HCT116 (cell line): Measurements from ENCODE around the gene CDK13. TPM values are rescaled to one million over a fixed set of nuclear protein-coding genes. Genes with fewer than 3 reads are reported as not detected.
A peak's percentile ranks its signal among the peaks of the same experiment; 100 is the strongest.
"Not testable (repeated sequence)": the region's sequence is repeated elsewhere in the genome, so short reads cannot be mapped to it uniquely, and the experiment has no call there.

ENCODE experiments used
- ATAC-seq: fragments of 200-7000 bp; cut with Tn5 transposase; 2 replicates; pipeline ENCODE4 v1.9.1; 2020; ENCODE audit warnings: mild to moderate bottlenecking, moderate library complexity
- BruUV-seq: library from RNA; stranded (reverse); fragments of 400-500 nt; replicated peaks from 2 replicates; lab custom pipeline; 2021; lab: Mats Ljungman, UMichigan
- CTCF ChIA-PET: fragments of 300-600 bp; sonication (Branson Sonifier 250); formaldehyde crosslinking; loops from one replicate; lab custom pipeline; 2021; ENCODE audit warnings: antibody characterized with exemption; lab: Charles Lee
- POLR2A ChIA-PET: fragments of 300-600, 350-600 bp; sonication (Branson Sonifier 250); formaldehyde crosslinking; loops from one replicate; lab custom pipeline; 2021; ENCODE audit warnings: antibody characterized with exemption; lab: Charles Lee
- RAD21 ChIA-PET, 2 experiments: fragments of 300-600 bp; sonication (Branson Sonifier 250); formaldehyde crosslinking; loops; one replicate each; lab custom pipeline; 2023; ENCODE audit warnings: low total read pairs in 2 of 2; ENCODE audit not compliant: uncharacterized antibody in 2 of 2, unreplicated experiment in 2 of 2, low non-redundant PET in 1 of 2; lab: Charles Lee
- DNase-seq: peaks from one replicate; pipeline ENCODE4 v3.0.0-alpha.2; 2010; ENCODE audit warnings: low read depth, low spot score
- H2AFZ ChIP-seq: fragments of 200-600 bp; shearing (Covaris generic), sonication (generic); 2 replicates; pipeline ENCODE4 v1.6.1; 2017; ENCODE audit warnings: low read depth, mixed run types, mixed read lengths, antibody characterized with exemption, low read length; ENCODE audit not compliant: poor library complexity, severe bottlenecking
- H3K27ac ChIP-seq: 2 replicates; pipeline ENCODE4 v1.5.1; 2012; ENCODE audit warnings: low read depth, low read length
- H3K27me3 ChIP-seq: fragments of 200-600 bp; sonication (generic); 2 replicates; pipeline ENCODE4 v1.6.1; 2016; ENCODE audit warnings: mixed run types, low read length, mixed read lengths; ENCODE audit not compliant: insufficient read depth
- H3K36me3 ChIP-seq, 2 experiments: fragments of 200-500 bp in 1 of 2; fragments of 200-600 bp in 1 of 2; sonication (Bioruptor generic) in 1 of 2; sonication (generic) in 1 of 2; 2 replicates each; pipeline versions ENCODE4 v1.5.1 to v1.6.1; 2014 to 2016; ENCODE audit warnings: low read length in 2 of 2, inconsistent platforms in 1 of 2, mixed read lengths in 1 of 2, mixed run types in 1 of 2; ENCODE audit not compliant: insufficient read depth in 2 of 2, control insufficient read depth in 1 of 2
- H3K4me1 ChIP-seq, 2 experiments: fragments of 200-600 bp in 1 of 2; sonication (generic) in 1 of 2; 2 replicates each; pipeline versions ENCODE4 v1.5.1 to v1.6.1; 2012 to 2017; ENCODE audit warnings: low read length in 2 of 2, inconsistent platforms in 1 of 2, mild to moderate bottlenecking in 1 of 2, mixed read lengths in 1 of 2, mixed run types in 1 of 2, moderate library complexity in 1 of 2; ENCODE audit not compliant: insufficient read depth in 2 of 2, control insufficient read depth in 1 of 2
- H3K4me2 ChIP-seq: fragments of 200-600 bp; sonication (generic); 2 replicates; pipeline ENCODE4 v1.6.1; 2017; ENCODE audit warnings: mixed run types, low read length, mixed read lengths
- H3K4me3 ChIP-seq, 2 experiments: fragments of 200-600 bp in 1 of 2; sonication (generic) in 1 of 2; replicated peaks in 1 of 2; 2 replicates each; pipeline ENCODE4 v1.5.1; 2011 to 2016; ENCODE audit warnings: low read length in 2 of 2, control low read depth in 1 of 2, low read depth in 1 of 2, mild to moderate bottlenecking in 1 of 2, mixed read lengths in 1 of 2, mixed run types in 1 of 2
- H3K79me2 ChIP-seq: fragments of 200-600 bp; sonication (generic); 2 replicates; pipeline ENCODE4 v1.6.1; 2017; ENCODE audit warnings: mild to moderate bottlenecking, mixed run types, low read length, moderate library complexity, mixed read lengths; ENCODE audit not compliant: insufficient read depth
- H3K9ac ChIP-seq: fragments of 200-600 bp; sonication (generic); 2 replicates; pipeline ENCODE4 v1.6.1; 2016; ENCODE audit warnings: low read length, mixed read lengths
- H3K9me2 ChIP-seq: fragments of 200-600 bp; sonication (generic), shearing (Covaris generic); 2 replicates; pipeline ENCODE4 v1.6.1; 2017; ENCODE audit warnings: mixed run types, mild to moderate bottlenecking, moderate library complexity; ENCODE audit not compliant: insufficient read depth
- H3K9me3 ChIP-seq, 2 experiments: fragments of 200-500 bp in 1 of 2; fragments of 200-600 bp in 1 of 2; sonication (Bioruptor generic) in 1 of 2; sonication (generic) in 1 of 2; 2 replicates each; pipeline ENCODE4 v1.6.1; 2014 to 2017; ENCODE audit warnings: low read length in 2 of 2, mixed read lengths in 2 of 2, inconsistent platforms in 1 of 2, low read depth in 1 of 2, mild to moderate bottlenecking in 1 of 2, mixed run types in 1 of 2, moderate library complexity in 1 of 2; ENCODE audit not compliant: control insufficient read depth in 1 of 2, insufficient read depth in 1 of 2
- H4K20me1 ChIP-seq: fragments of 200-600 bp; sonication (generic), shearing (Covaris generic); 2 replicates; pipeline ENCODE4 v1.6.1; 2017; ENCODE audit warnings: mixed run types, mild to moderate bottlenecking, moderate library complexity; ENCODE audit not compliant: insufficient read depth
- ATF3 ChIP-seq: IDR thresholded peaks from 2 replicates; pipeline ENCODE4 v1.6.1; 2012
- EGR1 ChIP-seq: IDR thresholded peaks from 2 replicates; pipeline ENCODE4 v1.6.1; 2012; ENCODE audit warnings: low read depth
- FOSL1 ChIP-seq: IDR thresholded peaks from 2 replicates; pipeline ENCODE4 v1.6.1; 2012; ENCODE audit warnings: low read depth
- JUND ChIP-seq: IDR thresholded peaks from 2 replicates; pipeline ENCODE4 v1.6.1; 2012
- RAD21 ChIP-seq: IDR thresholded peaks from 2 replicates; pipeline ENCODE4 v1.6.1; 2012; ENCODE audit warnings: low read depth, mild to moderate bottlenecking
- SP1 ChIP-seq: IDR thresholded peaks from 2 replicates; pipeline ENCODE4 v1.6.1; 2012; ENCODE audit warnings: low read depth
- intact Hi-C: fragments of 100-400 bp; cut with micrococcal nuclease; formaldehyde crosslinking; loops from 2 replicates; pipeline ENCODE4 v1.10.0; 2022
- total RNA-seq: library from RNA; stranded (reverse); gene quantifications from one replicate; pipeline ENCODE4 v1.2.1, GENCODE V29; 2021; ENCODE audit not compliant: unreplicated experiment

Gene CDK13
- total RNA-seq, 1 experiment from 2014 or later, result 28.8 TPM

DNA sequence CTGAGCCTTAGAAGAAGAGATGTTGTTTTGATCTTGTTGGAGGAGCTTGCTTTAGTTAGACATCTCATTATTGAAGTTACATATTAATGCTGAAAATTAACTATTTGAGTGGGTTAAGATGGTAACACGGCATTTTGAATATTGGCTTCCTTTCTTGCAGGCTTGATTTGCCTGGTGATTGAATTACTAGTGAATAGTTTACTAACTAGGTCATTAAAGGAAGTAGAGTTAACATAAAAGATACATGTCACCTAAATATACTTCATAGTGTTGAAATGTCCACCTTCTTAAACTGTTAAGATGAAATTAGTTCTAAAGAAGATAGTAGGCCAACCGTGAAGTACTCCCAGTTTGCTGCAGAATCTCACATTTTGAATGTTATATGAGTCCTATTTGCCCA, 165.9 kb downstream of the CDK13 start:
- H3K9me3 ChIP-seq, result no peaks in the 10 kb centered on the region
- no peak overlapping the region for H3K4me3 ChIP-seq
- H3K27ac ChIP-seq, result no peak overlapping the region
- BruUV-seq, result no TSS peak
- H3K27me3 ChIP-seq, result no peaks in the 10 kb centered on the region
- no peak for ATAC-seq
- CTCF ChIA-PET, result no interaction called here
- DNase-seq, result no peak
- peaks cover 17 to 32% of the 10 kb centered on the region in 2 experiments for H3K4me1 ChIP-seq
- no peak overlapping the region for H2AFZ ChIP-seq
- POLR2A ChIA-PET, result no interaction called here
- RAD21 ChIA-PET, result no interaction called here
- H4K20me1 ChIP-seq, result no peaks in the 10 kb centered on the region
- intact Hi-C loops, result no loop called here
- H3K79me2 ChIP-seq, result no peaks in the 10 kb centered on the region; the same call in none of the 2 replicates
- no peak overlapping the region for H3K9ac ChIP-seq
- H3K36me3 ChIP-seq, result no peaks in the 10 kb centered on the region
- no peaks in the 10 kb centered on the region for H3K9me2 ChIP-seq
- TF ChIP-seq RAD21 (no peak), ATF3 (no peak)
- H3K4me2 ChIP-seq, result peak overlapping the region; percentile 69; the same call in 1 of the 2 replicates

GRCh38 chr7:40117199-40117598, 167.1 kb downstream of the CDK13 start:
- H3K36me3 ChIP-seq, intact Hi-C loops, H3K79me2 ChIP-seq, CTCF ChIA-PET, H4K20me1 ChIP-seq, H3K27me3 ChIP-seq, H3K9me2 ChIP-seq, BruUV-seq, RAD21 ChIA-PET, H2AFZ ChIP-seq, POLR2A ChIA-PET, H3K9me3 ChIP-seq: not testable (repeated sequence)
- peak; percentile 59 for TF ChIP-seq FOSL1
- TF ChIP-seq JUND, result peak; percentile 52
- peak; percentile 60 for TF ChIP-seq SP1
- peak; percentile 53 for TF ChIP-seq EGR1
- Histone ChIP-seq H3K4me1 (peaks cover 17 to 43% of the 10 kb centered on the region in 2 experiments), H3K9ac (peak overlapping the region; percentile 26), H3K27ac (peak overlapping the region; percentile 77), H3K4me3 (peak overlapping the region; percentile 0 to 37; a peak in 3 of 4 replicates), H3K4me2 (peak overlapping the region; percentile 69)
- ATAC-seq (peak; percentile 81), DNase-seq (peak; percentile 13)

DNA sequence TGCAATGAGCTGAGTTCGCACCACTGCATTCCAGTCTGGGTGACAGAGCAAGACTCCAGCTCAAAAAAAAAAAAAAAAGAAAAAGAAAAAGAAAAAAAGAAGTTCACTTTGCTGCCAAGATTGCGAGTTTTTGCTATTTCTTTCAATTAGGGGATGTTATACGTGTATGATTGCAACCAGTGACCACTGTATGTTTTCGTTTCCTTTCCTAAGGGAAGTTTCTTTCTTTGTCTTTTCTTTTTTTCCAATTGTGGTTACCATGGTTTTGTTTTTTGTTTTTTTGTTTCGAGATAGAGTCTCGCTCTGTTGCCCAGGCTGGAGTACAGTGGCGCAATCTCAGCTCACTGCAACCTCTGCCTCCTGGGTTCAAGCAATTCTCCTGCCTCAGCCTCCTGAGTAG, 168.1 kb downstream of the CDK13 start:
- H4K20me1 ChIP-seq, CTCF ChIA-PET, POLR2A ChIA-PET, H3K9me2 ChIP-seq, H3K9ac ChIP-seq, H3K27me3 ChIP-seq, DNase-seq, H3K79me2 ChIP-seq, H3K9me3 ChIP-seq, BruUV-seq, H3K36me3 ChIP-seq, H3K4me3 ChIP-seq, intact Hi-C loops, H3K27ac ChIP-seq, ATAC-seq, H2AFZ ChIP-seq, RAD21 ChIA-PET: not testable (repeated sequence)
- H3K4me1 ChIP-seq, result peaks cover 17 to 43% of the 10 kb centered on the region in 2 experiments
- H3K4me2 ChIP-seq, result peak overlapping the region; percentile 69; the same call in 1 of the 2 replicates
